CD4-positive, alpha-beta T cell treated with Interferon alpha-2 for 1 hour (primary cell): ENCODE results near the gene TBC1D3B.
A peak's percentile ranks its signal among the peaks of the same experiment; 100 is the strongest.
"Not testable (repeated sequence)": the region's sequence is repeated elsewhere in the genome, so short reads cannot be mapped to it uniquely, and the experiment has no call there.

ENCODE experiments used
- DNase-seq, 2 donors: peaks; one replicate each; pipeline ENCODE4 v3.0.0-alpha.2; 2020 to 2022

The TBC1D3B gene

GRCh38 chr17:36127199-36127893 is 49.1 kb downstream of the TBC1D3B start:
- peak in 1 of 2 donors; percentile 50 for DNase-seq

DNA sequence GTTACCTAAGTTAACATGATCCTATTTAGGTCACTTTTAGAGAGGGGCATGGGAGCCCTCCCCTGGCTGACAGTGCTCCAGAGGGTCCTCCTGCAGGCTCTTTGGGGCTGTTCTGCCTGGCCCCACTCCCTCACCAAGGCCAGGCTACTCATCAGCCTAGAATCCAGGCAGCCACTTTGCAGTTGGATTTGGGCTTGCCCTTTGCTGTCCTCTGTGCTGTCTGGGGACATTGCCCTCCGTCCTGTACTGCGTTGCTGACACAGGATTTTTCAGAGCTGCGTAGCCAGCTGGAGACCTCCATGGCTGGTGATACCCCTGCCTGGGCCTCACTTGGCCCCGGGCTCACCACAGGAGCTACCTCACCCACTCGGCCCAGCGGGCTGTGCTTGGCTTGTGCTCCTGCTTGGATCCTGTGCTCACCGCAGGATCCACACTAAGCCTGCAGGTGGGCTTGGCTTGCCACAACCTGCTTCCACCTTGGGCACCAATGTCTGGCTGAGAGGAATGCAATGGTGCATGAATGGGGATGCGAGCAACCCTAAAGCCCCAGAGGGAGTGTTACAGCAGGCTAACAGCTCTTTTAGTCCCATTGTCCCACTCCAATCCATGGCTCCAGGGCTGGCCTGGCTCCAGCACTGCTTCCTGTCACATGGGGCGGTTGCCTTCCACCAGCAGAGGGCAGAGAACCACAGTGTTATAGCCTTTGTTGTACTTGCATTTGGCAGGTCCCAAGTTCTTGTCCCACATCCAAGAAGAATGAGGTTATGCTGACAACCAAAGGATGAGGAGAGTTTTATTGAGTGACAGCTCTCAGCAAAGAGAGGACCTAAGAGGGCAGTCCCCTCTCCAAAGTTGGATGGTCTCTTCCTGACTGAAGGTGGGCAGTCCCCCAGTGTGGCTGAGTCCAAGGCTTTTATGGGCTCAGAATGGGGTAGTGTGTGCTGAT is 51.3 kb downstream of the TBC1D3B start:
- DNase-seq: no peak

GRCh38 chr17:36123431-36123830 is 53.0 kb downstream of the TBC1D3B start:
- DNase-seq: no peak

- DNase-seq: not testable (repeated sequence)
Measured at GRCh38 chr17:36121099-36121498, 55.3 kb downstream of the TBC1D3B start.

DNA sequence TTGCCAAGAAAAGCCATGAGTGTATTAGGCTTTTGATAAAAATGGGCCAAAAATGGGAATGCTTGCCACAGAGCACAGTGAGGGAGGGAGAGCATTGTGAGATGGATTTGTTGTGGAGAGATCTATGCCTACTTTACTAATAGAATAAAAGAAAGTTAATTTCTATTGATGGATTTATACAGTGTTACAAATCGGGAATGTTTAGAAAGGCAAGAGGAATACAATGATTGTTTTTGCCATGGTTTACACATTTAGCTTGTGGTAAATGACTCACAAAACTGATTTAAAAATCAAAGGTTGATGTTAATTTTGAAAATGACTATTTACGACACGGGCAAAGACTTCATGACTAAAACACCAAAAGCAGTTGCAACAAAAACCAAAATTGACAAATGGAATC is 56.2 kb downstream of the TBC1D3B start:
- DNase-seq: no peak

- no peak for DNase-seq
Measured at GRCh38 chr17:36118477-36119353, 57.7 kb downstream of the TBC1D3B start.

DNA sequence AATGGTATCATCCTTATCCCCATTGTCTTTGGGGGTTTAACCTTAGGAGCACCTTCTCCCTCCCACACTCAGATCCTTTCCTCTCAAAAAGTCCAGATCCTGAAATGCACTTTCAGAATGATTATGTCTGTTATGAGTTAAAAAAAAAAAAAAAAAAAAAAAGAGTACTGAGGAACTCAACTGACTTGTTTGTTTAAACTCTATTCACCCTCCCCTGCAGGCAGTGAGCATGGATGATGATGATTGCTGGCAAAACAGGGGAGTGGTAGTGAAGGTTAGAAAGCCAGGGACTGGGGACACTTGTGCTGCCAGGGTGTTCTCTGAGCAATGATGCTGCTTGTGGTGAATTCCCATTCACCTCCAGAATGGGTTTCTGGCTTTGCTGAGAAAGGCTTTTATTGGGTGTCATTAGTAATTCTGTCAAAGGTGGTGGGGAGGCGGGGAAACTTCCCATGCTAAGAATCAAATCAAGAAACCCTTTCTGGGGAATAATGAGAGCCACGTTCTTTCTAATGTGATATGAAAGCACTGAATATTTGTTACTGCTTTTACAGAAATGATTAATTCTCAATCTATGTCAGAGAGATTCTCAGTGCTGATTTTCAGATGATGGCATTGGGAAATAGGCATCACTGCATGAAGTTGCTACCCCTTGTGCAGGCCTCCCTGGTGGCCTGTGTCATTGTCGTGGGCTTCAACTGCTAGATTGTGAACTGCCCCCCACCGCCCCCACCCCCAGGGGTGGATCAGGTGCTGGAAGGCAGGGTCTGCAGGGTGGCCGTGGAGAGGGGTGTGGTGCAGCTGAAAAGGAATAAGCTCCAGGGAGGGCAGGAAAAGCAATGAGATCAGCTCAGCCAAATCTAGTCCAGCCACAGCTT is 58.7 kb downstream of the TBC1D3B start:
- DNase-seq: no peak
